ENCODE measurements around the gene NEB. TPM values are rescaled to one million over a fixed set of nuclear protein-coding genes. Genes with fewer than 3 reads are reported as not detected.

The NEB gene
- polyA plus RNA-seq, 1 experiment = 0.14 TPM

GRCh38 chr2:151549191-151549590 is 185.1 kb downstream of the NEB start:
- ChIA-PET CTCF (no interaction called here), POLR2A (no interaction called here)
- DNase-seq (ENCODE audit: low read depth, low spot score) = no peak
- no peaks in the 10 kb centered on the region for H3K9me3 ChIP-seq (ENCODE audit: control insufficient read depth, insufficient read depth, low read length)
- no peak overlapping the region for H3K27ac ChIP-seq (ENCODE audit: low read depth, low read length)
- H3K27me3 ChIP-seq (ENCODE audit: control insufficient read depth, insufficient read depth, low read length) = no peaks in the 10 kb centered on the region
- TF ChIP-seq, protein P1, sequence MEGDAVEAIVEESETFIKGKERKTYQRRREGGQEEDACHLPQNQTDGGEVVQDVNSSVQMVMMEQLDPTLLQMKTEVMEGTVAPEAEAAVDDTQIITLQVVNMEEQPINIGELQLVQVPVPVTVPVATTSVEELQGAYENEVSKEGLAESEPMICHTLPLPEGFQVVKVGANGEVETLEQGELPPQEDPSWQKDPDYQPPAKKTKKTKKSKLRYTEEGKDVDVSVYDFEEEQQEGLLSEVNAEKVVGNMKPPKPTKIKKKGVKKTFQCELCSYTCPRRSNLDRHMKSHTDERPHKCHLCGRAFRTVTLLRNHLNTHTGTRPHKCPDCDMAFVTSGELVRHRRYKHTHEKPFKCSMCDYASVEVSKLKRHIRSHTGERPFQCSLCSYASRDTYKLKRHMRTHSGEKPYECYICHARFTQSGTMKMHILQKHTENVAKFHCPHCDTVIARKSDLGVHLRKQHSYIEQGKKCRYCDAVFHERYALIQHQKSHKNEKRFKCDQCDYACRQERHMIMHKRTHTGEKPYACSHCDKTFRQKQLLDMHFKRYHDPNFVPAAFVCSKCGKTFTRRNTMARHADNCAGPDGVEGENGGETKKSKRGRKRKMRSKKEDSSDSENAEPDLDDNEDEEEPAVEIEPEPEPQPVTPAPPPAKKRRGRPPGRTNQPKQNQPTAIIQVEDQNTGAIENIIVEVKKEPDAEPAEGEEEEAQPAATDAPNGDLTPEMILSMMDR (IDR thresholded peaks at IDR 0.05; ENCODE audit: low read depth, low read length) = no peak
- H3K4me3 ChIP-seq (ENCODE audit: low read depth, low read length) = no peak overlapping the region

- Histone ChIP-seq H3K27me3 (ENCODE audit: control insufficient read depth, insufficient read depth, low read length) (no peaks in the 10 kb centered on the region), H3K9me3 (ENCODE audit: control insufficient read depth, insufficient read depth, low read length) (no peaks in the 10 kb centered on the region), H3K4me3 (ENCODE audit: low read depth, low read length) (no peak overlapping the region), H3K27ac (ENCODE audit: low read depth, low read length) (no peak overlapping the region)
- ChIA-PET CTCF (no interaction called here), POLR2A (no interaction called here)
- DNase-seq (ENCODE audit: low read depth, low spot score) = no peak
- TF ChIP-seq, protein P1 (IDR thresholded peaks at IDR 0.05; ENCODE audit: low read depth, low read length) = no peak
Measured at GRCh38 chr2:151544449-151544848, 189.8 kb downstream of the NEB start.

DNA sequence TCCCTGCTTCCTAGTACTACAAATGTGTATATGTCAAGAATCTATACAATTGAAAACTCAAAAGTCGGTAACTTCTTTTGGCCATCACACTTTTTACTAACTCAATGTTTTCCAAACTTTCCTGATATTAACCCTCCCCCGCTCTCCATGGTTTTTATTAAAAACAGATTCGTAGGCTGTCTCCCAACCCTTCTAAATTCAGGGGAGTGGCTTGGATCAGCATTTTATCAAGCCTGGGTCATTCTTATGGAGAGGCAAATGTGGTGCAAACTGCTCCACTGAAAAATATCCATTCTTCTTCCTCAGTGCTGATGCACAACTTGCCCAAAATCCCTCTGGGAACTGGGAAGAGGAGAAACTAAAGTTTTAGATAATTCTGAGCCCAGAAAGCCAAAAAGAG is 190.4 kb downstream of the NEB start:
- Histone ChIP-seq H3K9me3 (ENCODE audit: control insufficient read depth, insufficient read depth, low read length) (no peaks in the 10 kb centered on the region), H3K27me3 (ENCODE audit: control insufficient read depth, insufficient read depth, low read length) (no peaks in the 10 kb centered on the region), H3K4me3 (ENCODE audit: low read depth, low read length) (no peak overlapping the region), H3K27ac (ENCODE audit: low read depth, low read length) (no peak overlapping the region)
- ChIA-PET CTCF (no interaction called here), POLR2A (no interaction called here)
- no peak for DNase-seq (ENCODE audit: low read depth, low spot score)
- TF ChIP-seq, protein P1 (IDR thresholded peaks at IDR 0.05; ENCODE audit: low read depth, low read length) = no peak

DNA sequence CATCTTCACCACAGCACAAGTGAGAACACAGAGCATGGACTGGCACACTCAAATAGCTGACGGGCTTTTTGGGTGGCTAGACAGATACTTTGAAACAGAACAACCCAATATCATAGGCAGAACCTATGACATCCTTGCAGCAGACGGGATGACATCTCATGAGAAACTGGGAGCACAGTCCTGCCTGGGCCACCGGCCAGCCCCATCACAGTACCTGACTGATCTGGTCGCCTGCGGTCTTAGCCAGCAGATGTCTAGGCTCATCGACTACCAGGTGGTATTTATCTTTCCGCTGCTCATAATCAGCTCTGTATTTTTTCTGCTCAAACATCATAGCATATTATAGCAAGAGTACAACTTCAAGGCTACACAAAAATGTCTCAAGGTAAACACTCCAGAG is 200.3 kb downstream of the NEB start:
- H3K9me3 ChIP-seq (ENCODE audit: control insufficient read depth, insufficient read depth, low read length) = no peaks in the 10 kb centered on the region
- H3K4me3 ChIP-seq (ENCODE audit: low read depth, low read length) = no peak overlapping the region
- no peaks in the 10 kb centered on the region for H3K27me3 ChIP-seq (ENCODE audit: control insufficient read depth, insufficient read depth, low read length)
- CTCF ChIA-PET = no interaction called here
- POLR2A ChIA-PET = no interaction called here
- DNase-seq (ENCODE audit: low read depth, low spot score) = no peak
- TF ChIP-seq, protein P1 (IDR thresholded peaks at IDR 0.05; ENCODE audit: low read depth, low read length) = no peak
- H3K27ac ChIP-seq (ENCODE audit: low read depth, low read length) = no peak overlapping the region

- no peak overlapping the region for H3K4me3 ChIP-seq (ENCODE audit: low read depth, low read length)
- H3K27ac ChIP-seq (ENCODE audit: low read depth, low read length) = no peak overlapping the region
- DNase-seq (ENCODE audit: low read depth, low spot score) = no peak
- H3K27me3 ChIP-seq (ENCODE audit: control insufficient read depth, insufficient read depth, low read length) = no peaks in the 10 kb centered on the region
- ChIA-PET CTCF (no interaction called here), POLR2A (no interaction called here)
- H3K9me3 ChIP-seq (ENCODE audit: control insufficient read depth, insufficient read depth, low read length) = no peaks in the 10 kb centered on the region
- TF ChIP-seq, protein P1 (IDR thresholded peaks at IDR 0.05; ENCODE audit: low read depth, low read length) = no peak
Measured at GRCh38 chr2:151533127-151533526, 201.1 kb downstream of the NEB start.

All from AG04450 (cell line).